A549 (cell line): ENCODE results near the gene ADGRD1. TPM values are rescaled to one million over a fixed set of nuclear protein-coding genes. Genes with fewer than 3 reads are reported as not detected.

Experiments
- ATAC-seq, 2 experiments: fragments of 200-7000 bp in 1 of 2; fragments of >200 bp in 1 of 2; cut with Nextera tagmentation in 1 of 2; cut with Tn5 transposase in 1 of 2; 3 replicates each; pipeline versions ENCODE4 v1.8.0 to v1.9.1; 2018 to 2020; ENCODE audit warnings: mild to moderate bottlenecking in 1 of 2, moderate library complexity in 1 of 2
- CTCF ChIA-PET: fragments of 300-600 bp; sonication (Branson Sonifier 250); formaldehyde crosslinking; extraction: SDS; loops from one replicate; lab custom pipeline; 2021; ENCODE audit warnings: antibody characterized with exemption, inconsistent platforms; lab: Yijun Ruan, JAX
- POLR2A ChIA-PET: fragments of 350-600 bp; formaldehyde crosslinking; extraction: SDS; loops from one replicate; lab custom pipeline; 2021; ENCODE audit warnings: antibody characterized with exemption, inconsistent platforms; lab: Yijun Ruan, JAX
- DNase-seq, 2 experiments: peaks; one replicate each; pipeline versions ENCODE4 v3.0.0 to v3.0.0-alpha.2; 2011 to 2016; ENCODE audit warnings: low read depth in 1 of 2, low spot score in 1 of 2
- FAIRE-seq: peaks from 2 replicates; lab custom pipeline; 2011; peaks lifted over from hg19 to GRCh38; lab: Jason Lieb, UNC
- H3K27ac ChIP-seq, 2 experiments: fragments of >200 bp; sonication (Bioruptor Twin); formaldehyde crosslinking; 3 replicates each; pipeline ENCODE4 v1.5.1; 2016 to 2017
- H3K4me1 ChIP-seq: fragments of >200 bp; sonication (Bioruptor Twin); formaldehyde crosslinking; 3 replicates; pipeline ENCODE4 v1.6.1; 2016
- H3K4me2 ChIP-seq: fragments of >200 bp; sonication (Bioruptor Twin); formaldehyde crosslinking; 3 replicates; pipeline ENCODE4 v1.6.1; 2016
- H3K4me3 ChIP-seq: fragments of >200 bp; sonication (Bioruptor Twin); formaldehyde crosslinking; 3 replicates; pipeline ENCODE4 v1.5.1; 2016
- H3K9me3 ChIP-seq: fragments of >200 bp; sonication (Bioruptor Twin); formaldehyde crosslinking; 3 replicates; pipeline ENCODE4 v1.6.1; 2016
- BHLHE40 ChIP-seq: IDR thresholded peaks from 2 replicates; pipeline ENCODE4 v1.6.1; 2012; ENCODE audit warnings: low read depth, low read length, inconsistent platforms
- EHMT2 ChIP-seq: fragments of 200-600 bp; sonication (generic); IDR thresholded peaks from 2 replicates; pipeline ENCODE4 v1.6.1; 2016; ENCODE audit warnings: antibody characterized with exemption, low read depth, mild to moderate bottlenecking, moderate library complexity
- EP300 ChIP-seq, 2 experiments: fragments of >200 bp; sonication (Bioruptor Twin); formaldehyde crosslinking; IDR thresholded peaks; 2 replicates in 1 of 2; 3 replicates in 1 of 2; pipeline ENCODE4 v1.6.1; 2016 to 2017
- ESRRA ChIP-seq: fragments of 150-350 bp; IDR thresholded peaks from 2 replicates; pipeline ENCODE4 v1.6.1; 2014; ENCODE audit warnings: mild to moderate bottlenecking, low read length, borderline replicate concordance
- GATA3 ChIP-seq: IDR thresholded peaks from 2 replicates; pipeline ENCODE4 v1.6.1; 2012; ENCODE audit warnings: borderline replicate concordance
- HEYL ChIP-seq: fragments of 250-450 bp; sonication (Bioruptor Pico); IDR thresholded peaks from 2 replicates; pipeline ENCODE4 v1.8.0; 2021; ENCODE audit warnings: mild to moderate bottlenecking, moderate library complexity
- HOXB5 ChIP-seq: fragments of 250-450 bp; sonication (Bioruptor Pico); IDR thresholded peaks from 2 replicates; pipeline ENCODE4 v1.5.0; 2020; ENCODE audit warnings: mild to moderate bottlenecking, moderate library complexity
- NFE2L2 ChIP-seq: fragments of 150-350 bp; conservative IDR thresholded peaks from 2 replicates; pipeline ENCODE4 v1.6.1; 2014; ENCODE audit warnings: low read length
- NPAS2 ChIP-seq: fragments of 250-450 bp; sonication (Bioruptor Pico); IDR thresholded peaks from 2 replicates; pipeline ENCODE4 v1.8.0; 2022; ENCODE audit warnings: mild to moderate bottlenecking, moderate library complexity, borderline replicate concordance
- PHF8 ChIP-seq: fragments of 200-600 bp; sonication (generic); IDR thresholded peaks from 2 replicates; pipeline ENCODE4 v1.6.1; 2016; ENCODE audit warnings: low read depth, mild to moderate bottlenecking, antibody characterized with exemption, moderate library complexity, borderline replicate concordance
- RCOR1 ChIP-seq: fragments of 150-350 bp; IDR thresholded peaks from 2 replicates; pipeline ENCODE4 v1.6.1; 2014; ENCODE audit warnings: antibody characterized with exemption, low read length, low read depth
- WGBS: methylation state at CpG from one replicate; pipeline ENCODE4 v1.1.6; 2017; ENCODE audit errors: missing lambda C conversion rate; 5-methylcytosine and 5-hydroxymethylcytosine counted together
- polyA plus RNA-seq, 4 experiments: library from polyadenylated mRNA; depleted of rRNA in 3 of 4; stranded (reverse); fragments of >200 nt; fragmentation: RNase III in 1 of 4; extraction: RNeasy Plus Mini Kit Qiagen cat#74134 plus additional on column Dnase treatment in 1 of 4; gene quantifications; 2 replicates in 3 of 4; 3 replicates in 1 of 4; pipeline ENCODE4 v1.2.3, GENCODE V29; 2011 to 2017
- TF ChIP-seq, protein P1 (sequence below): IDR thresholded peaks from 2 replicates; pipeline ENCODE4 v1.6.1; 2012
- TF ChIP-seq, protein P2 (sequence below): fragments of >200 bp; sonication (Bioruptor Twin); formaldehyde crosslinking; IDR thresholded peaks from 3 replicates; pipeline ENCODE4 v1.5.1; 2016
- TF ChIP-seq, protein P3 (sequence below): fragments of 150-350 bp; IDR thresholded peaks from 2 replicates; pipeline ENCODE4 v1.6.1; 2014; ENCODE audit warnings: low read depth, mild to moderate bottlenecking, low read length
- TF ChIP-seq, protein P4 (sequence below): IDR thresholded peaks from 2 replicates; pipeline ENCODE4 v1.6.1; 2012
- TF ChIP-seq, protein P5 (sequence below): fragments of >200 bp; sonication (Bioruptor Twin); formaldehyde crosslinking; IDR thresholded peaks from 3 replicates; pipeline ENCODE4 v1.6.1; 2016
- TF ChIP-seq, protein P6 (sequence below): fragments of 200-600 bp; sonication (generic); IDR thresholded peaks from 2 replicates; pipeline ENCODE4 v1.6.1; 2016; ENCODE audit warnings: antibody characterized with exemption, mild to moderate bottlenecking, moderate library complexity

Gene ADGRD1
- polyA plus RNA-seq, 2 of the 4 experiments (the other 2 are of a cell fraction) = 0.36 to 1.5 TPM

DNA sequence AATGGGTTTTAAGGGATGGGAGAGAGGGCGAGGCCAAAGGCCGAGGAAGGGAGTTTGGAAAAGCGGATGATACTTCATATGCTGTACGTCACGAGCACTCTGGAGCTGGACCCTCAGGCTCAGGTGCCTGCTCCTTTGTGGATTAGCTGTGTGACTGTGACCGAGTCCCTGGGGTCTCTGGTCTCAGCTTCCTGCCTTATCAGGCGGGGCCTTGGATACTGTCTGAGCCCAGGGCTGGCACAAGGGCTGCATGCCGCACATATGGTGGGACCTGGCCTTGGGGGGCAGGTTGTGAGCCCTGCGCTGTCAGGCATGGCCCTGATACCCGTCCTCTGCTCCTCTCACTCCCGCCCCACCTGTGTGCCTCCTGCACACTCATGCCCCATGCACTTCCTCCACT is 95.3 kb downstream of the ADGRD1 start:
- Histone ChIP-seq H3K9me3 (no peaks in the 10 kb centered on the region), H3K27ac (no peak overlapping the region), H3K4me2 (no peak overlapping the region), H3K4me1 (no peaks in the 10 kb centered on the region), H3K4me3 (no peak overlapping the region)
- TF ChIP-seq, protein P1, sequence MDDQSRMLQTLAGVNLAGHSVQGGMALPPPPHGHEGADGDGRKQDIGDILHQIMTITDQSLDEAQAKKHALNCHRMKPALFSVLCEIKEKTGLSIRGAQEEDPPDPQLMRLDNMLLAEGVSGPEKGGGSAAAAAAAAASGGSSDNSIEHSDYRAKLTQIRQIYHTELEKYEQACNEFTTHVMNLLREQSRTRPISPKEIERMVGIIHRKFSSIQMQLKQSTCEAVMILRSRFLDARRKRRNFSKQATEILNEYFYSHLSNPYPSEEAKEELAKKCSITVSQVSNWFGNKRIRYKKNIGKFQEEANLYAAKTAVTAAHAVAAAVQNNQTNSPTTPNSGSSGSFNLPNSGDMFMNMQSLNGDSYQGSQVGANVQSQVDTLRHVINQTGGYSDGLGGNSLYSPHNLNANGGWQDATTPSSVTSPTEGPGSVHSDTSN = no peak
- TF ChIP-seq, protein P2, sequence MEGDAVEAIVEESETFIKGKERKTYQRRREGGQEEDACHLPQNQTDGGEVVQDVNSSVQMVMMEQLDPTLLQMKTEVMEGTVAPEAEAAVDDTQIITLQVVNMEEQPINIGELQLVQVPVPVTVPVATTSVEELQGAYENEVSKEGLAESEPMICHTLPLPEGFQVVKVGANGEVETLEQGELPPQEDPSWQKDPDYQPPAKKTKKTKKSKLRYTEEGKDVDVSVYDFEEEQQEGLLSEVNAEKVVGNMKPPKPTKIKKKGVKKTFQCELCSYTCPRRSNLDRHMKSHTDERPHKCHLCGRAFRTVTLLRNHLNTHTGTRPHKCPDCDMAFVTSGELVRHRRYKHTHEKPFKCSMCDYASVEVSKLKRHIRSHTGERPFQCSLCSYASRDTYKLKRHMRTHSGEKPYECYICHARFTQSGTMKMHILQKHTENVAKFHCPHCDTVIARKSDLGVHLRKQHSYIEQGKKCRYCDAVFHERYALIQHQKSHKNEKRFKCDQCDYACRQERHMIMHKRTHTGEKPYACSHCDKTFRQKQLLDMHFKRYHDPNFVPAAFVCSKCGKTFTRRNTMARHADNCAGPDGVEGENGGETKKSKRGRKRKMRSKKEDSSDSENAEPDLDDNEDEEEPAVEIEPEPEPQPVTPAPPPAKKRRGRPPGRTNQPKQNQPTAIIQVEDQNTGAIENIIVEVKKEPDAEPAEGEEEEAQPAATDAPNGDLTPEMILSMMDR = no peak
- TF ChIP-seq EHMT2 (no peak), ESRRA (no peak), BHLHE40 (no peak), HEYL (CRISPR knock-in tag) (no peak), HOXB5 (CRISPR knock-in tag) (no peak)
- TF ChIP-seq, protein P3, sequence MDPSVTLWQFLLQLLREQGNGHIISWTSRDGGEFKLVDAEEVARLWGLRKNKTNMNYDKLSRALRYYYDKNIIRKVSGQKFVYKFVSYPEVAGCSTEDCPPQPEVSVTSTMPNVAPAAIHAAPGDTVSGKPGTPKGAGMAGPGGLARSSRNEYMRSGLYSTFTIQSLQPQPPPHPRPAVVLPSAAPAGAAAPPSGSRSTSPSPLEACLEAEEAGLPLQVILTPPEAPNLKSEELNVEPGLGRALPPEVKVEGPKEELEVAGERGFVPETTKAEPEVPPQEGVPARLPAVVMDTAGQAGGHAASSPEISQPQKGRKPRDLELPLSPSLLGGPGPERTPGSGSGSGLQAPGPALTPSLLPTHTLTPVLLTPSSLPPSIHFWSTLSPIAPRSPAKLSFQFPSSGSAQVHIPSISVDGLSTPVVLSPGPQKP = no peak
- ATAC-seq (no peak), DNase-seq (no peak), FAIRE-seq (no peak)
- 82% methylated on average over 11 of the region's 11 CpGs for WGBS
- ChIA-PET CTCF (interaction anchor here (0.7 kb wide), 1 partner anchor 122 kb away, joined by 3 read pairs; no protein-coding TSS in a partner anchor), POLR2A (no interaction called here)

DNA sequence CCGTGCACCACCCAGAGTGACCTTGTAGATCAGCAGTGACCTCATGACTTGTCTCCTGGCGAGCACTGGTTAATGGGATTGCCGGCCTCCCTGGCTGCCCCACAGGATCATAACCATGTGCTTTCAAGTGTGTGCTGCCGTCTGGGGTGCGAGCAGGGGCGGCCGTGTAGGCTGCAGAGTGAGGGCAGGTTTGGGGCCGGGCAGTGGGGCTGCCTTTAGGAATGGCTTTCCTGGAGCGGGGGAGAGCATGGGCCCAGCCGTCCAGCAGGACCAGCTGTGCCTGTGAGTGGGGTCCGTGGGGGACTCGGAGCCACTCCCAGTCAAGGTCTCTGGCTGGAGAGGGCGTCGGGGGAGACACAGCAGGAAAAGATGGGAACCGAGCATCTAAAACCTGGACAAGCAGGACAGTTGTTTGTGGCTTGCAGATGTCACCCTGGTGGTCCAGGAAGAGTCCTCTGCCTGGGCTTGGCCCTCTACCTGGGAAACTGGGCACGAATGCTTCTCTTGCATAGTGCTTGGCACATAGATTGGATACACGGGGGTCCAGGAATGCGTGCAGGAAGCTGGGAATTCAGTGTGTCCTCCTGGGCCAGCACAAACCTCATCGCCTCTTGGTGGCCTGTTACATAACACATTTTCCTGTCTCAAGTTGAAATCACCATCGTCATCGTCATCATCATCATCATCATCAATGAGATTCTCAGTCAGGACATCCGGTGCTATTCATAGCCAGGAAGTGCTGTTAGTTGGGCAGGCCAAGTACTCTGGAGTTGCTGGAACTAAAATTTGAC is 96.0 kb downstream of the ADGRD1 start:
- CTCF ChIA-PET = no interaction called here
- Histone ChIP-seq H3K27ac (no peak overlapping the region), H3K4me1 (no peaks in the 10 kb centered on the region), H3K4me3 (no peak overlapping the region), H3K9me3 (no peaks in the 10 kb centered on the region), H3K4me2 (no peak overlapping the region)
- POLR2A ChIA-PET = no interaction called here
- FAIRE-seq (no peak), DNase-seq (no peak), ATAC-seq (no peak)
- TF ChIP-seq NPAS2 (no peak), RCOR1 (no peak), EP300 (IDR thresholded peaks at IDR 0.05) (no peak), NFE2L2 (no peak), GATA3 (no peak)
- TF ChIP-seq, protein P4, sequence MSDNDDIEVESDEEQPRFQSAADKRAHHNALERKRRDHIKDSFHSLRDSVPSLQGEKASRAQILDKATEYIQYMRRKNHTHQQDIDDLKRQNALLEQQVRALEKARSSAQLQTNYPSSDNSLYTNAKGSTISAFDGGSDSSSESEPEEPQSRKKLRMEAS = no peak
- WGBS = 61% methylated on average over 21 of the region's 22 CpGs

DNA sequence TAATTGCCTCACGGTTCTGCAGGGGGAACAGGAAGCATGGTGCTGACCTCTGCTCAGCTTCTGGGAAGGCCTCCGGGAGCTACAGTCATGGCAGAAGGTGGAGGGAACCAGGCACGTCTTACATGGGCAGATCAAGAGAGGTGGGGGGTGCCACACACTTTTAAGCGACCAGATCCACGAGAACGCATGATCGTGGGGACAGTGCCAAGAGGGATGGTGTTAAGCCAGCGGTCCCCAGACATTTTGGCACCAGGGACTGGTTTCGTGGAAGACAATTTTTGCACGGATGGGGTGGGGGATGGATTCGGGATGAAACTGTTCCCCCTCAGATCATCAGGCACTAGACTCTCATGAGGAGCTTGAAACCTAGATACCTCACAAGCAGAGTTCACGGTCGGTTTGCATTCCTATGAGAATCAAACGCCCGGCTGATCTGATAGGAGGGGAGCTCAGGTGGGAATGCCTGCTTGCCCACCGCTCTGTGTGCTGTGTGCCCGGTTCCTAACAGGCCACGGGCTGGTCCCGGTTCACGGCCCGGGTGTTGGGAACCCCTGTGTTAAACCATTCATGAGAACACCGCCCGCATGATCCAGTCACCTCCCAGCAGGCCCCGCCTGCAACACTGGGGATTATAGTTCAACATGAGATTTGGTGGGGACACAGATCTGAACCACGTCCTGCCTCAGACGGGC is 96.9 kb downstream of the ADGRD1 start:
- 77% methylated on average over 21 of the region's 26 CpGs for WGBS
- no peaks in the 10 kb centered on the region for H3K4me1 ChIP-seq
- no peak for FAIRE-seq
- CTCF ChIA-PET = interaction anchor here (2.0 kb wide), 1 partner anchor 54 kb away, joined by 5 read pairs; no protein-coding TSS in a partner anchor
- TF ChIP-seq, protein P5, sequence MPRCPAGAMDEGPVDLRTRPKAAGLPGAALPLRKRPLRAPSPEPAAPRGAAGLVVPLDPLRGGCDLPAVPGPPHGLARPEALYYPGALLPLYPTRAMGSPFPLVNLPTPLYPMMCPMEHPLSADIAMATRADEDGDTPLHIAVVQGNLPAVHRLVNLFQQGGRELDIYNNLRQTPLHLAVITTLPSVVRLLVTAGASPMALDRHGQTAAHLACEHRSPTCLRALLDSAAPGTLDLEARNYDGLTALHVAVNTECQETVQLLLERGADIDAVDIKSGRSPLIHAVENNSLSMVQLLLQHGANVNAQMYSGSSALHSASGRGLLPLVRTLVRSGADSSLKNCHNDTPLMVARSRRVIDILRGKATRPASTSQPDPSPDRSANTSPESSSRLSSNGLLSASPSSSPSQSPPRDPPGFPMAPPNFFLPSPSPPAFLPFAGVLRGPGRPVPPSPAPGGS = no peak
- no peak for TF ChIP-seq PHF8
- TF ChIP-seq, protein P2 = no peak
- TF ChIP-seq, protein P6, sequence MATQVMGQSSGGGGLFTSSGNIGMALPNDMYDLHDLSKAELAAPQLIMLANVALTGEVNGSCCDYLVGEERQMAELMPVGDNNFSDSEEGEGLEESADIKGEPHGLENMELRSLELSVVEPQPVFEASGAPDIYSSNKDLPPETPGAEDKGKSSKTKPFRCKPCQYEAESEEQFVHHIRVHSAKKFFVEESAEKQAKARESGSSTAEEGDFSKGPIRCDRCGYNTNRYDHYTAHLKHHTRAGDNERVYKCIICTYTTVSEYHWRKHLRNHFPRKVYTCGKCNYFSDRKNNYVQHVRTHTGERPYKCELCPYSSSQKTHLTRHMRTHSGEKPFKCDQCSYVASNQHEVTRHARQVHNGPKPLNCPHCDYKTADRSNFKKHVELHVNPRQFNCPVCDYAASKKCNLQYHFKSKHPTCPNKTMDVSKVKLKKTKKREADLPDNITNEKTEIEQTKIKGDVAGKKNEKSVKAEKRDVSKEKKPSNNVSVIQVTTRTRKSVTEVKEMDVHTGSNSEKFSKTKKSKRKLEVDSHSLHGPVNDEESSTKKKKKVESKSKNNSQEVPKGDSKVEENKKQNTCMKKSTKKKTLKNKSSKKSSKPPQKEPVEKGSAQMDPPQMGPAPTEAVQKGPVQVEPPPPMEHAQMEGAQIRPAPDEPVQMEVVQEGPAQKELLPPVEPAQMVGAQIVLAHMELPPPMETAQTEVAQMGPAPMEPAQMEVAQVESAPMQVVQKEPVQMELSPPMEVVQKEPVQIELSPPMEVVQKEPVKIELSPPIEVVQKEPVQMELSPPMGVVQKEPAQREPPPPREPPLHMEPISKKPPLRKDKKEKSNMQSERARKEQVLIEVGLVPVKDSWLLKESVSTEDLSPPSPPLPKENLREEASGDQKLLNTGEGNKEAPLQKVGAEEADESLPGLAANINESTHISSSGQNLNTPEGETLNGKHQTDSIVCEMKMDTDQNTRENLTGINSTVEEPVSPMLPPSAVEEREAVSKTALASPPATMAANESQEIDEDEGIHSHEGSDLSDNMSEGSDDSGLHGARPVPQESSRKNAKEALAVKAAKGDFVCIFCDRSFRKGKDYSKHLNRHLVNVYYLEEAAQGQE = no peak
- no peak overlapping the region for H3K27ac ChIP-seq
- H3K4me3 ChIP-seq = no peak overlapping the region
- POLR2A ChIA-PET = no interaction called here
- no peaks in the 10 kb centered on the region for H3K9me3 ChIP-seq
- ATAC-seq = no peak
- H3K4me2 ChIP-seq = no peak overlapping the region
- no peak for DNase-seq
